Measurements from ENCODE around the gene OR1F1. TPM values are rescaled to one million over a fixed set of nuclear protein-coding genes. Genes with fewer than 3 reads are reported as not detected.

OR1F1 gene
- total and polyA plus RNA-seq, 2 of the 8 experiments (the other 6 are each of a cell fraction or from before 2014, with no cell fraction given): 0.52 to 1.2 TPM

DNA sequence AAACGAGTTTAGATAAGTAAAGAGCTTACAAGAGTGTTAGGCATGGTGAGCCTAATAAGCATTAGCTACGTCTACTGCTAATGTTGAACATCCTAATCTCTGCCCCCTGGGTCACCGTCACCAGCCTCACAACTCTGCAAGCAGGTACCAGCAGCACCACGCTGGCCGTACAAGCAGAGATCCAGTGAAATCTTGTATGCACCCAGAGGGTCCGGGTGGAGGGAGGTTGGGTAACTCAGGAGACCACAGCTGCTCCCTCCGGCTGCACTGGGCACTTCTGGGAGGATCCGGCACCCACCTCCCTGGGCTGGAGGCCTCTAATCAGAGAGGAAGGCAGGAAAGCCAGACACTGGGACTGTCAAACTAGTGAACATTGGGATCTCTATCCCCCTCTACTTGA is 8.4 kb upstream of the OR1F1 start (continued):
- TF ChIP-seq, protein P1, sequence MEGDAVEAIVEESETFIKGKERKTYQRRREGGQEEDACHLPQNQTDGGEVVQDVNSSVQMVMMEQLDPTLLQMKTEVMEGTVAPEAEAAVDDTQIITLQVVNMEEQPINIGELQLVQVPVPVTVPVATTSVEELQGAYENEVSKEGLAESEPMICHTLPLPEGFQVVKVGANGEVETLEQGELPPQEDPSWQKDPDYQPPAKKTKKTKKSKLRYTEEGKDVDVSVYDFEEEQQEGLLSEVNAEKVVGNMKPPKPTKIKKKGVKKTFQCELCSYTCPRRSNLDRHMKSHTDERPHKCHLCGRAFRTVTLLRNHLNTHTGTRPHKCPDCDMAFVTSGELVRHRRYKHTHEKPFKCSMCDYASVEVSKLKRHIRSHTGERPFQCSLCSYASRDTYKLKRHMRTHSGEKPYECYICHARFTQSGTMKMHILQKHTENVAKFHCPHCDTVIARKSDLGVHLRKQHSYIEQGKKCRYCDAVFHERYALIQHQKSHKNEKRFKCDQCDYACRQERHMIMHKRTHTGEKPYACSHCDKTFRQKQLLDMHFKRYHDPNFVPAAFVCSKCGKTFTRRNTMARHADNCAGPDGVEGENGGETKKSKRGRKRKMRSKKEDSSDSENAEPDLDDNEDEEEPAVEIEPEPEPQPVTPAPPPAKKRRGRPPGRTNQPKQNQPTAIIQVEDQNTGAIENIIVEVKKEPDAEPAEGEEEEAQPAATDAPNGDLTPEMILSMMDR (IDR thresholded peaks at IDR 0.05; ENCODE audit: control extremely low read depth in 1 of 3, insufficient read depth in 1 of 3, low read depth in 1 of 3, low read length in 3 of 3): no peak
- TF ChIP-seq TCF12 (IDR thresholded peaks at IDR 0.05; ENCODE audit: low read depth, low read length) (no peak), SAP30 (IDR thresholded peaks at IDR 0.05; ENCODE audit: insufficient read depth, insufficient replicate concordance, low read length) (no peak), CBX5 (IDR thresholded peaks at IDR 0.05; ENCODE audit: low read depth, low read length) (no peak), RXRA (IDR thresholded peaks at IDR 0.05; ENCODE audit: insufficient read depth, low read depth, low read length) (no peak)
